OCI-LY3 (cell line): ENCODE results near the gene NR2F6.

Experiments used
- H2AFZ ChIP-seq: fragments of 200-600, 300-600 bp; shearing (Covaris generic); 2 replicates; pipeline ENCODE4 v1.6.0; 2014; ENCODE audit warnings: antibody characterized with exemption, low read depth, low read length
- H3K27ac ChIP-seq: fragments of 200-600, 300-600 bp; sonication (generic); 2 replicates; pipeline ENCODE4 v1.5.1; 2014; ENCODE audit warnings: mild to moderate bottlenecking, low read length, moderate library complexity, mixed read lengths
- H3K27me3 ChIP-seq: fragments of 200-600, 300-600 bp; sonication (generic); 2 replicates; pipeline ENCODE4 v1.6.1; 2014; ENCODE audit warnings: low read depth, low read length, mixed read lengths
- H3K36me3 ChIP-seq: fragments of 200-600, 300-600 bp; sonication (generic); replicated peaks from 2 replicates; pipeline ENCODE3; 2014; ENCODE audit warnings: low read depth, low read length, mixed read lengths
- H3K4me1 ChIP-seq: fragments of 300-600, 200-600 bp; sonication (generic); 2 replicates; pipeline ENCODE4 v1.6.1; 2014; ENCODE audit warnings: low read length, mixed read lengths
- H3K4me2 ChIP-seq: fragments of 200-600, 300-600 bp; sonication (generic); 2 replicates; pipeline ENCODE4 v1.6.1; 2014; ENCODE audit warnings: low read length, mixed read lengths
- H3K4me3 ChIP-seq: fragments of 300-600, 200-600 bp; sonication (generic); 2 replicates; pipeline ENCODE4 v1.5.1; 2014; ENCODE audit warnings: antibody characterized with exemption, mild to moderate bottlenecking, low read length, moderate library complexity
- H3K79me2 ChIP-seq: fragments of 300-600, 200-600 bp; shearing (Covaris generic); 2 replicates; pipeline ENCODE4 v1.6.1; 2014; ENCODE audit warnings: mild to moderate bottlenecking, low read length, mixed read lengths
- H3K9ac ChIP-seq: fragments of 300-600, 200-600 bp; shearing (Covaris generic); 2 replicates; pipeline ENCODE4 v1.6.0; 2014; ENCODE audit warnings: mild to moderate bottlenecking, low read length, moderate library complexity
- H3K9me3 ChIP-seq: fragments of 200-600, 300-600 bp; shearing (Covaris generic); 2 replicates; pipeline ENCODE4 v1.6.1; 2014; ENCODE audit warnings: low read length, mixed read lengths; ENCODE audit not compliant: insufficient read depth
- H4K20me1 ChIP-seq: fragments of 200-600, 300-600 bp; sonication (generic); 2 replicates; pipeline ENCODE4 v1.6.1; 2016; ENCODE audit warnings: low read length, mixed read lengths; ENCODE audit not compliant: insufficient read depth
- CTCF ChIP-seq: fragments of 200-600, 300-600 bp; sonication (generic); IDR thresholded peaks from 2 replicates; pipeline ENCODE4 v1.5.1; 2014; ENCODE audit warnings: antibody characterized with exemption, low read length, low read depth
- EZH2phosphoT487 ChIP-seq: fragments of 200-600 bp; shearing (Covaris generic); IDR thresholded peaks from 2 replicates; pipeline ENCODE4 v1.6.1; 2018; ENCODE audit warnings: antibody characterized with exemption, mixed run types, low read depth

Gene NR2F6

GRCh38 chr19:17292301-17293074 is 46.8 kb upstream of the NR2F6 start:
- H3K27me3 ChIP-seq: no peaks in the 10 kb centered on the region
- H3K4me1 ChIP-seq: peaks cover 5% of the 10 kb centered on the region; the same call in 1 of the 2 replicates
- H3K27ac ChIP-seq: peak overlapping the region; percentile 43
- H3K79me2 ChIP-seq: no peaks in the 10 kb centered on the region
- H3K9ac ChIP-seq: peak overlapping the region; percentile 73
- H4K20me1 ChIP-seq: no peaks in the 10 kb centered on the region
- no peaks in the 10 kb centered on the region for H3K9me3 ChIP-seq
- H3K4me2 ChIP-seq: peak overlapping the region; percentile 92
- H3K4me3 ChIP-seq: peak overlapping the region; percentile 90
- peak; percentile 78 for TF ChIP-seq CTCF
- no peak for TF ChIP-seq EZH2phosphoT487
- peaks cover 15% of the 10 kb centered on the region for H3K36me3 ChIP-seq
- H2AFZ ChIP-seq: peak overlapping the region; percentile 92

GRCh38 chr19:17289489-17289888 is 43.8 kb upstream of the NR2F6 start:
- Histone ChIP-seq H3K4me1 (peaks cover 5% of the 10 kb centered on the region; the same call in 1 of the 2 replicates), H3K36me3 (peaks cover 7% of the 10 kb centered on the region), H3K9ac (no peak overlapping the region), H3K79me2 (no peaks in the 10 kb centered on the region), H4K20me1 (no peaks in the 10 kb centered on the region), H3K4me2 (no peak overlapping the region), H3K27ac (no peak overlapping the region), H3K9me3 (no peaks in the 10 kb centered on the region), H2AFZ (no peak overlapping the region), H3K27me3 (no peaks in the 10 kb centered on the region), H3K4me3 (no peak overlapping the region)
- no peak for TF ChIP-seq EZH2phosphoT487
- TF ChIP-seq CTCF: no peak

- Histone ChIP-seq H3K36me3 (no peaks in the 10 kb centered on the region), H3K79me2 (no peaks in the 10 kb centered on the region), H2AFZ (no peak overlapping the region), H3K9me3 (no peaks in the 10 kb centered on the region), H3K9ac (no peak overlapping the region), H3K4me2 (no peak overlapping the region), H3K4me1 (peaks cover 5% of the 10 kb centered on the region), H3K27ac (no peak overlapping the region), H3K4me3 (no peak overlapping the region), H3K27me3 (no peaks in the 10 kb centered on the region), H4K20me1 (no peaks in the 10 kb centered on the region)
- no peak for TF ChIP-seq EZH2phosphoT487
- TF ChIP-seq CTCF: no peak
Measured at GRCh38 chr19:17286752-17287151, 41.0 kb upstream of the NR2F6 start.

- Histone ChIP-seq H3K9ac (no peak overlapping the region), H4K20me1 (no peaks in the 10 kb centered on the region), H2AFZ (no peak overlapping the region), H3K79me2 (no peaks in the 10 kb centered on the region), H3K27me3 (no peaks in the 10 kb centered on the region), H3K9me3 (no peaks in the 10 kb centered on the region), H3K27ac (no peak overlapping the region), H3K36me3 (no peaks in the 10 kb centered on the region), H3K4me3 (no peak overlapping the region), H3K4me1 (peaks cover 3% of the 10 kb centered on the region), H3K4me2 (no peak overlapping the region)
- TF ChIP-seq CTCF: no peak
- no peak for TF ChIP-seq EZH2phosphoT487
Measured at GRCh38 chr19:17286263-17286662, 40.5 kb upstream of the NR2F6 start.
